ENCODE measurements around the gene MMP7. TPM values are rescaled to one million over a fixed set of nuclear protein-coding genes. Genes with fewer than 3 reads are reported as not detected.

MMP7 gene
- total and polyA plus RNA-seq, 2 of the 4 experiments (the other 2 are of a cell fraction): not detected

GRCh38 chr11:102566112-102566511 is 35.6 kb upstream of the MMP7 start:
- Histone ChIP-seq H4K8ac (ENCODE audit: low read depth in 2 of 2, low read length in 2 of 2) (no peak overlapping the region), H2AK9ac (replicated peaks; ENCODE audit: low read depth, low read length, poor library complexity) (no peak overlapping the region), H3K27ac (ENCODE audit: insufficient read depth, low read length) (no peak overlapping the region), H3K14ac (replicated peaks; ENCODE audit: low read depth, low read length) (no peak overlapping the region), H4K91ac (ENCODE audit: insufficient read depth, low read depth, low read length) (no peak overlapping the region), H3K4me2 (ENCODE audit: low read depth, low read length) (no peak overlapping the region), H3K9ac (ENCODE audit: low read depth, low read length) (no peak overlapping the region), H2BK5ac (ENCODE audit: low read depth, low read length, poor library complexity, severe bottlenecking) (no peak overlapping the region), H3K4me3 (ENCODE audit: insufficient read depth, low read depth, low read length) (no peak overlapping the region), H2BK20ac (ENCODE audit: low read depth, low read length) (no peak overlapping the region), H3K9me3 (ENCODE audit: control insufficient read depth, insufficient read depth, low read length) (0 out of 2 replicates have a peak, but pooled peaks cover 3% of the 10 kb centered on the region), H3K79me1 (ENCODE audit: low read depth in 1 of 2, low read length in 2 of 2) (no peaks in the 10 kb centered on the region), H3K18ac (ENCODE audit: low read depth, low read length) (no peak overlapping the region), H3K4ac (ENCODE audit: low read depth, low read length) (no peak overlapping the region), H3K36me3 (ENCODE audit: control insufficient read depth, insufficient read depth, low read length) (no peaks in the 10 kb centered on the region), H2BK120ac (ENCODE audit: low read depth, low read length) (no peak overlapping the region), H3K56ac (ENCODE audit: extremely low read depth, insufficient read depth, low read length) (no peak overlapping the region), H3K4me1 (ENCODE audit: control insufficient read depth, insufficient read depth, low read length) (no peaks in the 10 kb centered on the region), H2BK15ac (ENCODE audit: low read depth, low read length) (no peak overlapping the region), H3K27me3 (ENCODE audit: control insufficient read depth, insufficient read depth, low read length) (no peaks in the 10 kb centered on the region; the same call in 1 of the 2 replicates), H4K20me1 (ENCODE audit: insufficient read depth, low read length) (no peaks in the 10 kb centered on the region), H4K5ac (ENCODE audit: low read depth, low read length) (no peak overlapping the region), H3K9me1 (ENCODE audit: insufficient read depth, low read length) (peaks cover 3% of the 10 kb centered on the region; the same call in 1 of the 2 replicates), H2AFZ (replicated peaks; ENCODE audit: low read length, poor library complexity) (no peak overlapping the region), H3K23ac (ENCODE audit: low read depth, low read length) (no peak overlapping the region), H2AK5ac (ENCODE audit: low read depth, low read length) (no peak overlapping the region)
- BruUV-seq (replicated peaks): no TSS peak
- CTCF ChIA-PET: no interaction called here
- WGBS, 2 experiments (ENCODE audit: extremely low coverage in 2 of 2, insufficient read length in 1 of 2): no CpG with 5 or more reads among the region's 1 CpG
- in situ Hi-C loops (cut with MboI; ENCODE audit: low sequenced_read_pairs) (no loop called here), dilution Hi-C loops (cut with HindIII; ENCODE audit: low sequenced_read_pairs, unreplicated experiment) (no loop called here), intact Hi-C loops (cut with micrococcal nuclease) (no loop called here)
- no peak for TF ChIP-seq RFX5 (IDR thresholded peaks at IDR 0.05; ENCODE audit: low read depth, low read length)
- TF ChIP-seq CHD1 (IDR thresholded peaks at IDR 0.05; ENCODE audit: low read depth, low read length): no peak
- TF ChIP-seq BHLHE40 (IDR thresholded peaks at IDR 0.05; ENCODE audit: low read depth, low read length): no peak
- no peak for TF ChIP-seq RCOR1 (IDR thresholded peaks at IDR 0.05; ENCODE audit: insufficient replicate concordance, low read length)
- TF ChIP-seq NFE2L2 (IDR thresholded peaks at IDR 0.05; ENCODE audit: low read depth, low read length): no peak
- TF ChIP-seq SMC3 (IDR thresholded peaks at IDR 0.05; ENCODE audit: low read depth, low read length): no peak
- POLR2A ChIA-PET (ENCODE audit: unreplicated experiment): no interaction called here
- DNase-seq: no peak
- ATAC-seq (ENCODE audit: low read depth): no peak
